IMR-90 (cell line): ENCODE results near the gene IQGAP2. TPM values are rescaled to one million over a fixed set of nuclear protein-coding genes. Genes with fewer than 3 reads are reported as not detected.

Source experiments
- ATAC-seq: fragments of 200-7000 bp; cut with Tn5 transposase; 2 replicates; pipeline ENCODE4 v1.9.1; 2020; ENCODE audit warnings: low read depth, mild to moderate bottlenecking, moderate library complexity
- BruUV-seq: library from RNA; stranded (reverse); fragments of 400-500 nt; replicated peaks from 2 replicates; lab custom pipeline; 2021; lab: Mats Ljungman, UMichigan
- CTCF ChIA-PET: fragments of 300-600 bp; formaldehyde crosslinking; extraction: SDS; loops from one replicate; lab custom pipeline; 2021; ENCODE audit warnings: antibody characterized with exemption; lab: Yijun Ruan, JAX
- POLR2A ChIA-PET: fragments of 300-600 bp; sonication (Branson Sonifier 250); formaldehyde crosslinking; loops from one replicate; lab custom pipeline; 2022; ENCODE audit warnings: antibody characterized with exemption; ENCODE audit not compliant: unreplicated experiment; lab: Charles Lee
- DNase-seq: peaks from one replicate; pipeline ENCODE4 v3.0.0; 2013
- H2AFZ ChIP-seq: replicated peaks from 2 replicates; pipeline ENCODE3; 2013; ENCODE audit warnings: low read length, mild to moderate bottlenecking; ENCODE audit not compliant: poor library complexity
- H2AK5ac ChIP-seq: 2 replicates; pipeline ENCODE4 v1.6.1; 2013; ENCODE audit warnings: low read depth, low read length, inconsistent platforms
- H2AK9ac ChIP-seq: replicated peaks from 2 replicates; pipeline ENCODE3; 2013; ENCODE audit warnings: mild to moderate bottlenecking, low read depth, low read length, moderate library complexity; ENCODE audit not compliant: poor library complexity
- H2BK120ac ChIP-seq: 2 replicates; pipeline ENCODE4 v1.6.1; 2013; ENCODE audit warnings: low read depth, low read length, inconsistent platforms
- H2BK15ac ChIP-seq: 3 replicates; pipeline ENCODE4 v1.6.1; 2013; ENCODE audit warnings: low read depth, low read length, inconsistent platforms
- H2BK20ac ChIP-seq: 2 replicates; pipeline ENCODE4 v1.6.1; 2013; ENCODE audit warnings: low read depth, mild to moderate bottlenecking, inconsistent platforms, low read length, moderate library complexity
- H2BK5ac ChIP-seq: 2 replicates; pipeline ENCODE4 v1.6.1; 2013; ENCODE audit warnings: mild to moderate bottlenecking, low read depth, low read length, inconsistent platforms; ENCODE audit not compliant: poor library complexity, severe bottlenecking
- H3K14ac ChIP-seq: replicated peaks from 2 replicates; pipeline ENCODE4 v1.6.1; 2013; ENCODE audit warnings: low read depth, low read length, inconsistent platforms
- H3K18ac ChIP-seq: 2 replicates; pipeline ENCODE4 v1.6.1; 2013; ENCODE audit warnings: low read depth, low read length, control low read depth
- H3K23ac ChIP-seq: 2 replicates; pipeline ENCODE4 v1.6.1; 2013; ENCODE audit warnings: low read depth, low read length, inconsistent platforms
- H3K27ac ChIP-seq: 2 replicates; pipeline ENCODE4 v1.5.1; 2013; ENCODE audit warnings: mild to moderate bottlenecking, control low read depth, low read length; ENCODE audit not compliant: insufficient read depth
- H3K27me3 ChIP-seq: 2 replicates; pipeline ENCODE4 v1.6.1; 2013; ENCODE audit warnings: low read length; ENCODE audit not compliant: control insufficient read depth, insufficient read depth
- H3K36me3 ChIP-seq: 2 replicates; pipeline ENCODE4 v1.6.1; 2013; ENCODE audit warnings: low read length, mixed read lengths; ENCODE audit not compliant: control insufficient read depth, insufficient read depth
- H3K4ac ChIP-seq: 2 replicates; pipeline ENCODE4 v1.6.1; 2013; ENCODE audit warnings: low read depth, low read length, inconsistent platforms
- H3K4me1 ChIP-seq: 2 replicates; pipeline ENCODE4 v1.6.1; 2013; ENCODE audit warnings: low read length, mixed read lengths; ENCODE audit not compliant: control insufficient read depth, insufficient read depth
- H3K4me2 ChIP-seq: 2 replicates; pipeline ENCODE4 v1.6.1; 2013; ENCODE audit warnings: low read depth, mild to moderate bottlenecking, control low read depth, low read length, moderate library complexity
- H3K4me3 ChIP-seq: 2 replicates; pipeline ENCODE4 v1.5.1; 2013; ENCODE audit warnings: low read depth, mild to moderate bottlenecking, control low read depth, low read length, moderate library complexity; ENCODE audit not compliant: insufficient read depth
- H3K56ac ChIP-seq: 2 replicates; pipeline ENCODE4 v1.6.1; 2013; ENCODE audit warnings: low read length, inconsistent platforms; ENCODE audit not compliant: insufficient read depth; ENCODE audit errors: extremely low read depth
- H3K79me1 ChIP-seq, 2 experiments: 2 replicates each; pipeline ENCODE4 v1.6.1; 2013; ENCODE audit warnings: low read length in 2 of 2, inconsistent platforms in 1 of 2, low read depth in 1 of 2
- H3K9ac ChIP-seq: 2 replicates; pipeline ENCODE4 v1.6.1; 2013; ENCODE audit warnings: low read depth, low read length, control low read depth
- H3K9me1 ChIP-seq: 2 replicates; pipeline ENCODE4 v1.6.1; 2013; ENCODE audit warnings: low read length, inconsistent platforms; ENCODE audit not compliant: insufficient read depth
- H3K9me3 ChIP-seq: 2 replicates; pipeline ENCODE4 v1.6.1; 2013; ENCODE audit warnings: low read length; ENCODE audit not compliant: control insufficient read depth, insufficient read depth
- H4K20me1 ChIP-seq: 2 replicates; pipeline ENCODE4 v1.6.1; 2013; ENCODE audit warnings: low read length, inconsistent platforms; ENCODE audit not compliant: insufficient read depth
- H4K5ac ChIP-seq: 2 replicates; pipeline ENCODE4 v1.6.1; 2013; ENCODE audit warnings: mild to moderate bottlenecking, low read depth, low read length, control low read depth
- H4K8ac ChIP-seq, 2 experiments: 2 replicates each; pipeline ENCODE4 v1.6.1; 2013; ENCODE audit warnings: low read depth in 2 of 2, low read length in 2 of 2, control low read depth in 1 of 2, inconsistent platforms in 1 of 2
- H4K91ac ChIP-seq: 2 replicates; pipeline ENCODE4 v1.6.1; 2013; ENCODE audit warnings: low read depth, low read length, inconsistent platforms; ENCODE audit not compliant: insufficient read depth
- FOS ChIP-seq: fragments of 150-350 bp; IDR thresholded peaks from 2 replicates; pipeline ENCODE4 v1.6.1; 2016; ENCODE audit warnings: low read depth, low read length
- WGBS, 2 experiments: methylation state at CpG; one replicate each; pipeline versions ENCODE4 v1.1.5 to v1.1.7; 2013; ENCODE audit warnings: missing lambda C conversion rate in 2 of 2; ENCODE audit not compliant: insufficient read length in 1 of 2; ENCODE audit errors: extremely low coverage in 2 of 2; 5-methylcytosine and 5-hydroxymethylcytosine counted together
- dilution Hi-C: fragments of 300-500 bp; cut with HindIII; formaldehyde crosslinking; loops from one replicate; pipeline ENCODE4 v1.14.3; 2018; ENCODE audit warnings: low sequenced_read_pairs; ENCODE audit not compliant: unreplicated experiment
- in situ Hi-C: fragments of 300-500 bp; cut with MboI; formaldehyde crosslinking; loops from 3 replicates; pipeline ENCODE4 v1.14.3; 2019; ENCODE audit warnings: low sequenced_read_pairs, inconsistent platforms, mixed read lengths
- intact Hi-C: fragments of 100-400 bp; cut with micrococcal nuclease; formaldehyde crosslinking; loops from 2 replicates; pipeline ENCODE4 v1.10.0; 2022
- polyA plus RNA-seq, 3 experiments: library from polyadenylated mRNA; depleted of rRNA; stranded (reverse); fragments of >200 nt; gene quantifications; 2 replicates each; pipeline ENCODE4 v1.2.3, GENCODE V29; 2012; ENCODE audit warnings: low replicate concordance in 1 of 3
- total RNA-seq: library from RNA; depleted of rRNA; stranded (reverse); fragments of >200 nt; gene quantifications from 2 replicates; pipeline ENCODE4 v1.2.3, GENCODE V29; 2012

IQGAP2 gene
- total and polyA plus RNA-seq, 2 of the 4 experiments (the other 2 are of a cell fraction): 0.21 to 0.36 TPM

GRCh38 chr5:76483881-76484280, 80.8 kb downstream of the IQGAP2 start:
- Histone ChIP-seq H3K4me1 (no peaks in the 10 kb centered on the region), H2BK15ac (no peak overlapping the region), H3K23ac (no peak overlapping the region), H3K4ac (no peak overlapping the region), H4K8ac (no peak overlapping the region), H2BK120ac (no peak overlapping the region), H2AK5ac (no peak overlapping the region), H3K9me1 (no peaks in the 10 kb centered on the region), H2AK9ac (no peak overlapping the region), H2AFZ (no peak overlapping the region), H3K4me2 (no peak overlapping the region), H3K27me3 (peaks cover 5% of the 10 kb centered on the region; the same call in 1 of the 2 replicates), H3K9me3 (no peaks in the 10 kb centered on the region), H2BK5ac (no peak overlapping the region), H4K20me1 (no peaks in the 10 kb centered on the region), H3K14ac (no peak overlapping the region), H2BK20ac (no peak overlapping the region), H3K79me1 (no peaks in the 10 kb centered on the region), H3K36me3 (no peaks in the 10 kb centered on the region), H3K27ac (no peak overlapping the region), H4K5ac (no peak overlapping the region), H3K18ac (no peak overlapping the region), H3K56ac (no peak overlapping the region), H3K4me3 (no peak overlapping the region), H4K91ac (no peak overlapping the region), H3K9ac (no peak overlapping the region)
- dilution Hi-C loops: no loop called here
- in situ Hi-C loops: no loop called here
- BruUV-seq: no TSS peak
- no peak for TF ChIP-seq FOS
- whole genome bisulfite sequencing, 2 experiments: no CpG with 5 or more reads among the region's 4 CpGs
- ChIA-PET CTCF (no interaction called here), POLR2A (no interaction called here)
- ATAC-seq: no peak
- DNase-seq: no peak
- intact Hi-C loops: no loop called here
